Neural cell (in vitro differentiated cells): Measurements from ENCODE around the gene FERMT2.

ENCODE experiments used
- EP300 ChIP-seq: fragments of 450-650 bp; conservative IDR thresholded peaks from 2 replicates; pipeline ENCODE4 v1.6.1; 2014; ENCODE audit warnings: antibody characterized with exemption, mild to moderate bottlenecking, moderate library complexity; ENCODE audit not compliant: poor library complexity, severe bottlenecking
- EZH2 ChIP-seq: fragments of 200-600, 300-800 bp; shearing (Covaris generic), sonication (generic); IDR thresholded peaks from 2 replicates; pipeline ENCODE4 v1.6.1; 2014; ENCODE audit warnings: antibody characterized with exemption, low read length, borderline replicate concordance, mild to moderate bottlenecking; ENCODE audit not compliant: insufficient read depth, poor library complexity, severe bottlenecking
- POLR2AphosphoS5 ChIP-seq: IDR thresholded peaks from 2 replicates; pipeline ENCODE4 v1.6.1; 2012
- TF ChIP-seq, protein P1 (sequence below): fragments of 450-650 bp; IDR thresholded peaks from 2 replicates; pipeline ENCODE4 v1.5.1; 2014; ENCODE audit warnings: antibody characterized with exemption, mild to moderate bottlenecking, moderate library complexity; ENCODE audit not compliant: poor library complexity, severe bottlenecking

- TF ChIP-seq, protein P1, sequence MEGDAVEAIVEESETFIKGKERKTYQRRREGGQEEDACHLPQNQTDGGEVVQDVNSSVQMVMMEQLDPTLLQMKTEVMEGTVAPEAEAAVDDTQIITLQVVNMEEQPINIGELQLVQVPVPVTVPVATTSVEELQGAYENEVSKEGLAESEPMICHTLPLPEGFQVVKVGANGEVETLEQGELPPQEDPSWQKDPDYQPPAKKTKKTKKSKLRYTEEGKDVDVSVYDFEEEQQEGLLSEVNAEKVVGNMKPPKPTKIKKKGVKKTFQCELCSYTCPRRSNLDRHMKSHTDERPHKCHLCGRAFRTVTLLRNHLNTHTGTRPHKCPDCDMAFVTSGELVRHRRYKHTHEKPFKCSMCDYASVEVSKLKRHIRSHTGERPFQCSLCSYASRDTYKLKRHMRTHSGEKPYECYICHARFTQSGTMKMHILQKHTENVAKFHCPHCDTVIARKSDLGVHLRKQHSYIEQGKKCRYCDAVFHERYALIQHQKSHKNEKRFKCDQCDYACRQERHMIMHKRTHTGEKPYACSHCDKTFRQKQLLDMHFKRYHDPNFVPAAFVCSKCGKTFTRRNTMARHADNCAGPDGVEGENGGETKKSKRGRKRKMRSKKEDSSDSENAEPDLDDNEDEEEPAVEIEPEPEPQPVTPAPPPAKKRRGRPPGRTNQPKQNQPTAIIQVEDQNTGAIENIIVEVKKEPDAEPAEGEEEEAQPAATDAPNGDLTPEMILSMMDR = no peak
- TF ChIP-seq POLR2AphosphoS5 = no peak
- TF ChIP-seq EZH2 = no peak
- no peak for TF ChIP-seq EP300
These were observed 30.9 kb downstream of the FERMT2 start for GRCh38 chr14:52919971-52920370.
